WTC11 (cell line): ENCODE results near the gene ZFHX2. TPM values are rescaled to one million over a fixed set of nuclear protein-coding genes. Genes with fewer than 3 reads are reported as not detected.

Source experiments
- ATAC-seq: fragments of 200-7000 bp; cut with Tn5 transposase; 2 replicates; pipeline ENCODE4 v1.10.0; 2021; ENCODE audit warnings: mild to moderate bottlenecking, moderate library complexity
- CTCF ChIA-PET: fragments of 300-600 bp; sonication (Branson Sonifier 250); formaldehyde crosslinking; loops from one replicate; lab custom pipeline; 2021; ENCODE audit warnings: antibody characterized with exemption; lab: Charles Lee
- POLR2A ChIA-PET: fragments of 350-600 bp; sonication (Branson Sonifier 250); formaldehyde crosslinking; loops from one replicate; lab custom pipeline; 2021; ENCODE audit warnings: antibody characterized with exemption; lab: Charles Lee
- DNase-seq: peaks from one replicate; pipeline ENCODE4 v3.0.0; 2021; ENCODE audit warnings: low spot score
- H3K27ac Mint-ChIP-seq: 2 replicates; pipeline ENCODE4 v1.8.0; 2021; ENCODE audit warnings: mixed read lengths
- H3K27me3 Mint-ChIP-seq: 2 replicates; pipeline ENCODE4 v1.8.0; 2021; ENCODE audit warnings: low read depth, mild to moderate bottlenecking, moderate library complexity, mixed read lengths
- H3K36me3 Mint-ChIP-seq: 2 replicates; pipeline ENCODE4 v1.8.0; 2021; ENCODE audit warnings: mixed read lengths
- H3K4me1 Mint-ChIP-seq: 2 replicates; pipeline ENCODE4 v1.8.0; 2022; ENCODE audit warnings: mixed read lengths
- H3K4me3 Mint-ChIP-seq: 2 replicates; pipeline ENCODE4 v1.8.0; 2021; ENCODE audit warnings: mild to moderate bottlenecking, moderate library complexity, mixed read lengths
- H3K9me3 Mint-ChIP-seq: 2 replicates; pipeline ENCODE4 v1.8.0; 2021; ENCODE audit warnings: mixed read lengths
- CDX4 ChIP-seq: fragments of 250-450 bp; sonication (Bioruptor Pico); IDR thresholded peaks from 2 replicates; pipeline ENCODE4 v1.9.0; 2021; ENCODE audit warnings: moderate library complexity, mild to moderate bottlenecking, inconsistent platforms, borderline replicate concordance
- E2F5 ChIP-seq: sonication (generic); formaldehyde crosslinking; IDR thresholded peaks from 2 replicates; pipeline ENCODE4 v1.8.1; 2022; ENCODE audit warnings: mild to moderate bottlenecking, moderate library complexity, missing genetic modification reagents
- FOXK1 ChIP-seq: sonication (generic); formaldehyde crosslinking; IDR thresholded peaks from 2 replicates; pipeline ENCODE4 v1.8.0; 2022; ENCODE audit warnings: mild to moderate bottlenecking, moderate library complexity, missing genetic modification reagents
- GTF2I ChIP-seq: fragments of 250-450 bp; sonication (Bioruptor Pico); conservative IDR thresholded peaks from 2 replicates; pipeline ENCODE4 v1.4.0; 2021; ENCODE audit warnings: mild to moderate bottlenecking
- MXD4 ChIP-seq: fragments of 250-450 bp; sonication (Bioruptor Pico); IDR thresholded peaks from 2 replicates; pipeline ENCODE4 v1.8.0; 2021; ENCODE audit warnings: mild to moderate bottlenecking, moderate library complexity, borderline replicate concordance
- NFYB ChIP-seq: sonication (generic); formaldehyde crosslinking; conservative IDR thresholded peaks from 2 replicates; pipeline ENCODE4 v1.8.0; 2022; ENCODE audit warnings: low read depth, missing genetic modification reagents
- OVOL2 ChIP-seq: fragments of 250-450 bp; sonication (Bioruptor Pico); IDR thresholded peaks from 2 replicates; pipeline ENCODE4 v1.9.0; 2021; ENCODE audit warnings: mild to moderate bottlenecking, borderline replicate concordance
- RORB ChIP-seq: fragments of 250-450 bp; sonication (Bioruptor Pico); IDR thresholded peaks from 2 replicates; pipeline ENCODE4 v1.9.0; 2021; ENCODE audit warnings: mild to moderate bottlenecking
- SMAD3 ChIP-seq: sonication (generic); formaldehyde crosslinking; IDR thresholded peaks from 2 replicates; pipeline ENCODE4 v1.8.0; 2022; ENCODE audit warnings: missing genetic modification reagents, mild to moderate bottlenecking, borderline replicate concordance
- SOX15 ChIP-seq: fragments of 250-450 bp; sonication (Bioruptor Pico); IDR thresholded peaks from 2 replicates; pipeline ENCODE4 v1.9.0; 2021; ENCODE audit warnings: mild to moderate bottlenecking
- SP1 ChIP-seq: sonication (generic); formaldehyde crosslinking; conservative IDR thresholded peaks from 2 replicates; pipeline ENCODE4 v1.8.1; 2022; ENCODE audit warnings: missing genetic modification reagents
- ZNF121 ChIP-seq: sonication (generic); formaldehyde crosslinking; IDR thresholded peaks from 2 replicates; pipeline ENCODE4 v1.8.0; 2023; ENCODE audit warnings: missing genetic modification reagents
- ZNF138 ChIP-seq: sonication (generic); formaldehyde crosslinking; conservative IDR thresholded peaks from 2 replicates; pipeline ENCODE4 v1.8.1; 2022; ENCODE audit warnings: mild to moderate bottlenecking, moderate library complexity, missing genetic modification reagents
- ZNF232 ChIP-seq: sonication (generic); formaldehyde crosslinking; IDR thresholded peaks from 2 replicates; pipeline ENCODE4 v1.8.0; 2022; ENCODE audit warnings: mild to moderate bottlenecking, missing genetic modification reagents
- ZNF317 ChIP-seq: sonication (generic); formaldehyde crosslinking; IDR thresholded peaks from 2 replicates; pipeline ENCODE4 v1.8.1; 2023; ENCODE audit warnings: low read depth, mild to moderate bottlenecking, moderate library complexity, missing genetic modification reagents, borderline replicate concordance
- total RNA-seq: library from RNA; stranded (reverse); gene quantifications from 3 replicates; pipeline ENCODE4 v1.2.3, GENCODE V29; 2021
- TF ChIP-seq, protein P1 (sequence below): fragments of 250-450 bp; sonication (Bioruptor Pico); IDR thresholded peaks from 2 replicates; pipeline ENCODE4 v1.8.0; 2021; ENCODE audit warnings: mild to moderate bottlenecking
- TF ChIP-seq, protein P2 (sequence below): sonication (generic); formaldehyde crosslinking; IDR thresholded peaks from 2 replicates; pipeline ENCODE4 v1.8.1; 2023; ENCODE audit warnings: mild to moderate bottlenecking, missing genetic modification reagents, moderate library complexity
- TF ChIP-seq, protein P3 (sequence below): sonication (generic); formaldehyde crosslinking; IDR thresholded peaks from 2 replicates; pipeline ENCODE4 v1.8.0; 2023; ENCODE audit warnings: missing genetic modification reagents, mild to moderate bottlenecking, borderline replicate concordance
- TF ChIP-seq, protein P4 (sequence below): sonication (generic); formaldehyde crosslinking; conservative IDR thresholded peaks from 2 replicates; pipeline ENCODE4 v1.8.1; 2023; ENCODE audit warnings: mild to moderate bottlenecking, low read depth, missing genetic modification reagents, moderate library complexity

The ZFHX2 gene
- total RNA-seq, 1 experiment from 2014 or later: 16.4 TPM

GRCh38 chr14:23550812-23551265 lies 726 bp downstream of the ZFHX2 start (continued):
- TF ChIP-seq CDX4 (CRISPR knock-in tag): no peak
- 0 out of 2 replicates have a peak, but pooled peaks have one; percentile 23 for TF ChIP-seq FOXK1 (CRISPR knock-in tag)
- TF ChIP-seq ZNF317 (CRISPR knock-in tag): no peak
- no peak for TF ChIP-seq SOX15 (CRISPR knock-in tag)

- Mint-ChIP-seq H3K4me3 (no peak overlapping the region), H3K36me3 (no peaks in the 10 kb centered on the region), H3K4me1 (peaks cover 7% of the 10 kb centered on the region), H3K27ac (no peak overlapping the region), H3K27me3 (no peaks in the 10 kb centered on the region), H3K9me3 (no peaks in the 10 kb centered on the region)
- ATAC-seq: no peak
- TF ChIP-seq NFYB (no peak), ZNF317 (CRISPR knock-in tag) (no peak), OVOL2 (CRISPR knock-in tag) (no peak), MXD4 (CRISPR knock-in tag) (no peak), RORB (CRISPR knock-in tag) (no peak), E2F5 (CRISPR knock-in tag) (no peak), ZNF121 (CRISPR knock-in tag) (no peak), GTF2I (CRISPR knock-in tag) (no peak), SP1 (CRISPR knock-in tag) (no peak), ZNF138 (CRISPR knock-in tag) (no peak), SMAD3 (no peak), ZNF232 (no peak)
- TF ChIP-seq, protein P1, sequence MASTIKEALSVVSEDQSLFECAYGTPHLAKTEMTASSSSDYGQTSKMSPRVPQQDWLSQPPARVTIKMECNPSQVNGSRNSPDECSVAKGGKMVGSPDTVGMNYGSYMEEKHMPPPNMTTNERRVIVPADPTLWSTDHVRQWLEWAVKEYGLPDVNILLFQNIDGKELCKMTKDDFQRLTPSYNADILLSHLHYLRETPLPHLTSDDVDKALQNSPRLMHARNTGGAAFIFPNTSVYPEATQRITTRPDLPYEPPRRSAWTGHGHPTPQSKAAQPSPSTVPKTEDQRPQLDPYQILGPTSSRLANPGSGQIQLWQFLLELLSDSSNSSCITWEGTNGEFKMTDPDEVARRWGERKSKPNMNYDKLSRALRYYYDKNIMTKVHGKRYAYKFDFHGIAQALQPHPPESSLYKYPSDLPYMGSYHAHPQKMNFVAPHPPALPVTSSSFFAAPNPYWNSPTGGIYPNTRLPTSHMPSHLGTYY (CRISPR knock-in tag): no peak
- TF ChIP-seq, protein P2, sequence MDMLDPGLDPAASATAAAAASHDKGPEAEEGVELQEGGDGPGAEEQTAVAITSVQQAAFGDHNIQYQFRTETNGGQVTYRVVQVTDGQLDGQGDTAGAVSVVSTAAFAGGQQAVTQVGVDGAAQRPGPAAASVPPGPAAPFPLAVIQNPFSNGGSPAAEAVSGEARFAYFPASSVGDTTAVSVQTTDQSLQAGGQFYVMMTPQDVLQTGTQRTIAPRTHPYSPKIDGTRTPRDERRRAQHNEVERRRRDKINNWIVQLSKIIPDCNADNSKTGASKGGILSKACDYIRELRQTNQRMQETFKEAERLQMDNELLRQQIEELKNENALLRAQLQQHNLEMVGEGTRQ (CRISPR knock-in tag): no peak
- TF ChIP-seq, protein P3, sequence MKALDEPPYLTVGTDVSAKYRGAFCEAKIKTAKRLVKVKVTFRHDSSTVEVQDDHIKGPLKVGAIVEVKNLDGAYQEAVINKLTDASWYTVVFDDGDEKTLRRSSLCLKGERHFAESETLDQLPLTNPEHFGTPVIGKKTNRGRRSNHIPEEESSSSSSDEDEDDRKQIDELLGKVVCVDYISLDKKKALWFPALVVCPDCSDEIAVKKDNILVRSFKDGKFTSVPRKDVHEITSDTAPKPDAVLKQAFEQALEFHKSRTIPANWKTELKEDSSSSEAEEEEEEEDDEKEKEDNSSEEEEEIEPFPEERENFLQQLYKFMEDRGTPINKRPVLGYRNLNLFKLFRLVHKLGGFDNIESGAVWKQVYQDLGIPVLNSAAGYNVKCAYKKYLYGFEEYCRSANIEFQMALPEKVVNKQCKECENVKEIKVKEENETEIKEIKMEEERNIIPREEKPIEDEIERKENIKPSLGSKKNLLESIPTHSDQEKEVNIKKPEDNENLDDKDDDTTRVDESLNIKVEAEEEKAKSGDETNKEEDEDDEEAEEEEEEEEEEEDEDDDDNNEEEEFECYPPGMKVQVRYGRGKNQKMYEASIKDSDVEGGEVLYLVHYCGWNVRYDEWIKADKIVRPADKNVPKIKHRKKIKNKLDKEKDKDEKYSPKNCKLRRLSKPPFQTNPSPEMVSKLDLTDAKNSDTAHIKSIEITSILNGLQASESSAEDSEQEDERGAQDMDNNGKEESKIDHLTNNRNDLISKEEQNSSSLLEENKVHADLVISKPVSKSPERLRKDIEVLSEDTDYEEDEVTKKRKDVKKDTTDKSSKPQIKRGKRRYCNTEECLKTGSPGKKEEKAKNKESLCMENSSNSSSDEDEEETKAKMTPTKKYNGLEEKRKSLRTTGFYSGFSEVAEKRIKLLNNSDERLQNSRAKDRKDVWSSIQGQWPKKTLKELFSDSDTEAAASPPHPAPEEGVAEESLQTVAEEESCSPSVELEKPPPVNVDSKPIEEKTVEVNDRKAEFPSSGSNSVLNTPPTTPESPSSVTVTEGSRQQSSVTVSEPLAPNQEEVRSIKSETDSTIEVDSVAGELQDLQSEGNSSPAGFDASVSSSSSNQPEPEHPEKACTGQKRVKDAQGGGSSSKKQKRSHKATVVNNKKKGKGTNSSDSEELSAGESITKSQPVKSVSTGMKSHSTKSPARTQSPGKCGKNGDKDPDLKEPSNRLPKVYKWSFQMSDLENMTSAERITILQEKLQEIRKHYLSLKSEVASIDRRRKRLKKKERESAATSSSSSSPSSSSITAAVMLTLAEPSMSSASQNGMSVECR: no peak
- TF ChIP-seq, protein P4, sequence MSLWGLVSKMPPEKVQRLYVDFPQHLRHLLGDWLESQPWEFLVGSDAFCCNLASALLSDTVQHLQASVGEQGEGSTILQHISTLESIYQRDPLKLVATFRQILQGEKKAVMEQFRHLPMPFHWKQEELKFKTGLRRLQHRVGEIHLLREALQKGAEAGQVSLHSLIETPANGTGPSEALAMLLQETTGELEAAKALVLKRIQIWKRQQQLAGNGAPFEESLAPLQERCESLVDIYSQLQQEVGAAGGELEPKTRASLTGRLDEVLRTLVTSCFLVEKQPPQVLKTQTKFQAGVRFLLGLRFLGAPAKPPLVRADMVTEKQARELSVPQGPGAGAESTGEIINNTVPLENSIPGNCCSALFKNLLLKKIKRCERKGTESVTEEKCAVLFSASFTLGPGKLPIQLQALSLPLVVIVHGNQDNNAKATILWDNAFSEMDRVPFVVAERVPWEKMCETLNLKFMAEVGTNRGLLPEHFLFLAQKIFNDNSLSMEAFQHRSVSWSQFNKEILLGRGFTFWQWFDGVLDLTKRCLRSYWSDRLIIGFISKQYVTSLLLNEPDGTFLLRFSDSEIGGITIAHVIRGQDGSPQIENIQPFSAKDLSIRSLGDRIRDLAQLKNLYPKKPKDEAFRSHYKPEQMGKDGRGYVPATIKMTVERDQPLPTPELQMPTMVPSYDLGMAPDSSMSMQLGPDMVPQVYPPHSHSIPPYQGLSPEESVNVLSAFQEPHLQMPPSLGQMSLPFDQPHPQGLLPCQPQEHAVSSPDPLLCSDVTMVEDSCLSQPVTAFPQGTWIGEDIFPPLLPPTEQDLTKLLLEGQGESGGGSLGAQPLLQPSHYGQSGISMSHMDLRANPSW (CRISPR knock-in tag): no peak
- POLR2A ChIA-PET: interaction anchor here (0.6 to 7.8 kb wide), 6 partner anchors 7 to 70 kb away, joined by 3 to 100 read pairs (median 6); no protein-coding TSS in a partner anchor
- DNase-seq: no peak
- CTCF ChIA-PET: interaction anchor here (0.9 to 3.9 kb wide), 7 partner anchors 9 to 82 kb away, joined by 3 to 30 read pairs (median 5); no protein-coding TSS in a partner anchor
Observed at GRCh38 chr14:23550131-23550811, 1.3 kb downstream of the ZFHX2 start.
